ENCODE measurements around the gene RBP3.
A peak's percentile ranks its signal among the peaks of the same experiment; 100 is the strongest.

Gene RBP3

GRCh38 chr10:47303866-47304265, 44.3 kb upstream of the RBP3 start:
- TF ChIP-seq, protein P1, sequence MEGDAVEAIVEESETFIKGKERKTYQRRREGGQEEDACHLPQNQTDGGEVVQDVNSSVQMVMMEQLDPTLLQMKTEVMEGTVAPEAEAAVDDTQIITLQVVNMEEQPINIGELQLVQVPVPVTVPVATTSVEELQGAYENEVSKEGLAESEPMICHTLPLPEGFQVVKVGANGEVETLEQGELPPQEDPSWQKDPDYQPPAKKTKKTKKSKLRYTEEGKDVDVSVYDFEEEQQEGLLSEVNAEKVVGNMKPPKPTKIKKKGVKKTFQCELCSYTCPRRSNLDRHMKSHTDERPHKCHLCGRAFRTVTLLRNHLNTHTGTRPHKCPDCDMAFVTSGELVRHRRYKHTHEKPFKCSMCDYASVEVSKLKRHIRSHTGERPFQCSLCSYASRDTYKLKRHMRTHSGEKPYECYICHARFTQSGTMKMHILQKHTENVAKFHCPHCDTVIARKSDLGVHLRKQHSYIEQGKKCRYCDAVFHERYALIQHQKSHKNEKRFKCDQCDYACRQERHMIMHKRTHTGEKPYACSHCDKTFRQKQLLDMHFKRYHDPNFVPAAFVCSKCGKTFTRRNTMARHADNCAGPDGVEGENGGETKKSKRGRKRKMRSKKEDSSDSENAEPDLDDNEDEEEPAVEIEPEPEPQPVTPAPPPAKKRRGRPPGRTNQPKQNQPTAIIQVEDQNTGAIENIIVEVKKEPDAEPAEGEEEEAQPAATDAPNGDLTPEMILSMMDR (IDR thresholded peaks at IDR 0.05; ENCODE audit: borderline replicate concordance, insufficient read depth, low read depth, low read length): no peak
- H3K4me3 ChIP-seq (ENCODE audit: low read depth, low read length): no peak overlapping the region

GRCh38 chr10:47305566-47305965, 42.6 kb upstream of the RBP3 start:
- TF ChIP-seq, protein P1 (IDR thresholded peaks at IDR 0.05; ENCODE audit: borderline replicate concordance, insufficient read depth, low read depth, low read length): no peak
- no peak overlapping the region for H3K4me3 ChIP-seq (ENCODE audit: low read depth, low read length)

GRCh38 chr10:47306387-47307210, 41.6 kb upstream of the RBP3 start:
- TF ChIP-seq, protein P1 (IDR thresholded peaks at IDR 0.05; ENCODE audit: borderline replicate concordance, insufficient read depth, low read depth, low read length): no peak

DNA sequence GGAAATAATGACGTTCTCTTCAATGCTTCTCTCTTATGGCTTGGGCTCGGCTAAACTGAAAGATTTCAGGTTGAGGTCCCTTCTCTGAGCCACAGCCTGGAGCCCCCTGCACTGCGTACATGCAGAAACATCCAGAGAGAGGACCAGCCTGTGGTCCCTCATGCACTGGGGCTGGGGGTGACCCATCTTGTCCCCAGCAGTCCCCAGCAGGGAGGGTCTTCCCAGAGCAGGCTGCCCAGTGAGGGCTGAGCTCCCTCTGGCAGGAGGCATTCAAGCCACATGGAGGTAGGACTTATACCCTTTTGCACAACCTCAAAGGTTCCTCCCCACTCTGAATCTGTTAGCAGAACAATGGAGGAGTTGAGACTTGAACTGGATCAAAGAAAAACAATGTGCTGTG, 40.8 kb upstream of the RBP3 start:
- TF ChIP-seq, protein P1 (IDR thresholded peaks at IDR 0.05; ENCODE audit: borderline replicate concordance, insufficient read depth, low read depth, low read length): no peak
- no peak overlapping the region for H3K4me3 ChIP-seq (ENCODE audit: low read depth, low read length)

More at GRCh38 chr10:47306387-47307210, 41.6 kb upstream of the RBP3 start:
- no peak overlapping the region for H3K4me3 ChIP-seq (ENCODE audit: low read depth, low read length)

DNA sequence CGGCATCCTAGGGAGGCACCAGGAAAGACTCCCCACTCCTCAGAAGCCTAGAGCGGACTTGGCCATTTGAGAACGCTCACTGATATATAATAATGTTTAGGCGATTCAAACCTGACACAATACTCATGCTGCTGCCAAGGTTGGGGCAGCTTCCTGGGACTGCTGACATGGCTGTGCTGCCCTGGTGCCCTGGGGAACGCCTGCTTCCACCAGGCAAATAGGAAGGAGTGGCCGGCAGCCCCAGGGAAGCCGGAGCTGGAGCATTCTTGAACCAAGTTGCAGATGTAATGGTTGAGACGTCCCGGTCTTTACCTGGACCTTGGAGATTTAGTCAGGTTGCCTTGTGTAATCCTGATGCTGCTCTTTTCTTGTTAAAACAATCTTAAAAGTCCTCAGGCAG, 39.4 kb upstream of the RBP3 start:
- no peak overlapping the region for H3K4me3 ChIP-seq (ENCODE audit: low read depth, low read length)
- TF ChIP-seq, protein P1 (IDR thresholded peaks at IDR 0.05; ENCODE audit: borderline replicate concordance, insufficient read depth, low read depth, low read length): no peak

GRCh38 chr10:47309408-47310089, 38.6 kb upstream of the RBP3 start:
- no peak overlapping the region for H3K4me3 ChIP-seq (ENCODE audit: low read depth, low read length)
- TF ChIP-seq, protein P1 (IDR thresholded peaks at IDR 0.05; ENCODE audit: borderline replicate concordance, insufficient read depth, low read depth, low read length): peak; percentile 30; the same call in 1 of the 2 replicates

All from GM12875 (cell line).